GM21381 (cell line): Measurements from ENCODE around the gene SLC24A3.
"Not testable (repeated sequence)": the region's sequence is repeated elsewhere in the genome, so short reads cannot be mapped to it uniquely, and the experiment has no call there.

Experiments used
- ATAC-seq: cut with Tn5 transposase; IDR thresholded peaks from one replicate; pipeline ENCODE4 v1.9.1; 2021; ENCODE audit warnings: mild to moderate bottlenecking, moderate library complexity; ENCODE audit not compliant: unreplicated experiment

Gene SLC24A3

GRCh38 chr20:19616620-19617019 is 404.2 kb downstream of the SLC24A3 start:
- ATAC-seq: no peak

- ATAC-seq: no peak
These were observed 404.8 kb downstream of the SLC24A3 start for GRCh38 chr20:19617256-19617655.

- ATAC-seq: no peak
These were observed 406.3 kb downstream of the SLC24A3 start for GRCh38 chr20:19618711-19619110.

- no peak for ATAC-seq
These were observed 407.5 kb downstream of the SLC24A3 start for GRCh38 chr20:19619904-19620430.

- no peak for ATAC-seq
These were observed 408.0 kb downstream of the SLC24A3 start for GRCh38 chr20:19620446-19620845.

GRCh38 chr20:19621072-19621471 is 408.6 kb downstream of the SLC24A3 start:
- no peak for ATAC-seq

GRCh38 chr20:19624221-19624965 is 412.0 kb downstream of the SLC24A3 start:
- no peak for ATAC-seq

- no peak for ATAC-seq
These were observed 413.0 kb downstream of the SLC24A3 start for GRCh38 chr20:19625426-19625825.

- ATAC-seq: no peak
These were observed 414.5 kb downstream of the SLC24A3 start for GRCh38 chr20:19626896-19627295.

- peak; percentile 57 for ATAC-seq
These were observed 416.2 kb downstream of the SLC24A3 start for GRCh38 chr20:19628570-19629134.

- no peak for ATAC-seq
These were observed 419.0 kb downstream of the SLC24A3 start for GRCh38 chr20:19631410-19631809.

GRCh38 chr20:19633985-19634384 is 421.5 kb downstream of the SLC24A3 start:
- ATAC-seq: no peak

GRCh38 chr20:19639471-19640045 is 427.1 kb downstream of the SLC24A3 start:
- not testable (repeated sequence) for ATAC-seq

GRCh38 chr20:19642860-19643259 is 430.4 kb downstream of the SLC24A3 start:
- no peak for ATAC-seq

- ATAC-seq: no peak
These were observed 431.6 kb downstream of the SLC24A3 start for GRCh38 chr20:19644085-19644484.

- ATAC-seq: no peak
These were observed 434.5 kb downstream of the SLC24A3 start for GRCh38 chr20:19646963-19647362.

GRCh38 chr20:19648024-19648423 is 435.6 kb downstream of the SLC24A3 start:
- ATAC-seq: no peak

GRCh38 chr20:19649041-19649440 is 436.6 kb downstream of the SLC24A3 start:
- ATAC-seq: no peak

GRCh38 chr20:19652591-19653026 is 440.2 kb downstream of the SLC24A3 start:
- no peak for ATAC-seq

- ATAC-seq: no peak
These were observed 440.9 kb downstream of the SLC24A3 start for GRCh38 chr20:19653327-19653726.

- ATAC-seq: no peak
These were observed 442.5 kb downstream of the SLC24A3 start for GRCh38 chr20:19654921-19655320.

GRCh38 chr20:19658137-19658536 is 445.7 kb downstream of the SLC24A3 start:
- peak; percentile 74 for ATAC-seq
